GM23248 (cell line): ENCODE data around the gene NCBP1. TPM values are rescaled to one million over a fixed set of nuclear protein-coding genes. Genes with fewer than 3 reads are reported as not detected.

ENCODE experiments used
- DNase-seq: peaks from one replicate; pipeline ENCODE4 v3.0.0-alpha.2; 2015
- H2AFZ ChIP-seq: fragments of 200-600 bp; sonication (generic); 2 replicates; pipeline ENCODE4 v1.6.1; 2016; ENCODE audit warnings: antibody characterized with exemption
- H3F3A ChIP-seq: fragments of 200-600 bp; sonication (generic); 2 replicates; pipeline ENCODE4 v1.6.1; 2016; ENCODE audit warnings: mild to moderate bottlenecking, antibody characterized with exemption, mixed run types; ENCODE audit not compliant: insufficient read depth
- H3K27ac ChIP-seq: fragments of 200-600 bp; sonication (generic); 2 replicates; pipeline ENCODE4 v1.5.1; 2016; ENCODE audit warnings: mild to moderate bottlenecking
- H3K27me3 ChIP-seq: fragments of 200-600 bp; sonication (generic); replicated peaks from 2 replicates; pipeline ENCODE4 v1.6.1; 2016; ENCODE audit warnings: mild to moderate bottlenecking; ENCODE audit not compliant: insufficient read depth
- H3K36me3 ChIP-seq: fragments of 200-600 bp; sonication (generic); 2 replicates; pipeline ENCODE4 v1.6.1; 2016; ENCODE audit warnings: low read depth, mild to moderate bottlenecking
- H3K4me1 ChIP-seq: fragments of 200-600 bp; sonication (generic); 2 replicates; pipeline ENCODE4 v1.6.1; 2016; ENCODE audit warnings: mild to moderate bottlenecking; ENCODE audit not compliant: insufficient read depth
- H3K4me2 ChIP-seq: fragments of 200-600 bp; sonication (generic); one replicate; pipeline ENCODE4 v1.6.1; 2016; ENCODE audit warnings: mild to moderate bottlenecking; ENCODE audit not compliant: unreplicated experiment
- H3K4me3 ChIP-seq: fragments of 200-600 bp; sonication (generic); 2 replicates; pipeline ENCODE4 v1.5.1; 2016; ENCODE audit warnings: mild to moderate bottlenecking
- H3K79me2 ChIP-seq: fragments of 200-600 bp; sonication (generic); 2 replicates; pipeline ENCODE4 v1.6.1; 2016; ENCODE audit warnings: mild to moderate bottlenecking; ENCODE audit not compliant: insufficient read depth
- H3K9ac ChIP-seq: fragments of 200-600 bp; sonication (generic); 2 replicates; pipeline ENCODE4 v1.6.1; 2016; ENCODE audit warnings: mild to moderate bottlenecking
- H3K9me2 ChIP-seq: fragments of 200-600 bp; sonication (generic); 2 replicates; pipeline ENCODE4 v1.6.1; 2016; ENCODE audit warnings: mixed run types, mild to moderate bottlenecking, moderate library complexity; ENCODE audit not compliant: insufficient read depth
- H3K9me3 ChIP-seq: fragments of 200-600 bp; sonication (generic); one replicate; pipeline ENCODE4 v1.6.1; 2017; ENCODE audit warnings: low read depth
- H4K20me1 ChIP-seq: fragments of 200-600 bp; sonication (generic); 2 replicates; pipeline ENCODE4 v1.6.0; 2016; ENCODE audit not compliant: insufficient read depth
- EZH2 ChIP-seq: fragments of 200-600 bp; sonication (generic); IDR thresholded peaks from 2 replicates; pipeline ENCODE4 v1.6.1; 2018; ENCODE audit warnings: antibody characterized with exemption, mild to moderate bottlenecking; ENCODE audit not compliant: insufficient read depth, poor library complexity, severe bottlenecking
- EZH2phosphoT487 ChIP-seq: fragments of 200-600 bp; sonication (generic); IDR thresholded peaks from 2 replicates; pipeline ENCODE4 v1.6.1; 2018; ENCODE audit warnings: antibody characterized with exemption, moderate library complexity, mild to moderate bottlenecking, low read depth; ENCODE audit not compliant: insufficient read depth
- WGBS, 2 experiments: methylation state at CpG; one replicate each; pipeline ENCODE4 v1.1.6; 2015 to 2017; ENCODE audit warnings: low lambda C conversion rate in 2 of 2, low coverage in 1 of 2; ENCODE audit errors: missing lambda C conversion rate in 2 of 2; 5-methylcytosine and 5-hydroxymethylcytosine counted together
- in situ Hi-C: fragments of 300-500 bp; cut with MboI; formaldehyde crosslinking; loops from 2 replicates; pipeline ENCODE4 v1.15.0; 2020
- polyA plus RNA-seq: library from polyadenylated mRNA; unstranded; fragments of >200 nt; fragmentation: Nextera tagmentation; extraction: Ambion mirVana; gene quantifications from 2 replicates; pipeline ENCODE4 v1.2.1, GENCODE V29; 2016
- total RNA-seq: library from RNA; depleted of rRNA; stranded (reverse); fragments of >200 nt; shearing (Covaris generic); gene quantifications from 2 replicates; pipeline ENCODE4 v1.2.3, GENCODE V29; 2014

Gene NCBP1
- total and polyA plus RNA-seq, 2 experiments from 2014 or later = 28.1 to 31.8 TPM

GRCh38 chr9:97665742-97666141, 32.1 kb downstream of the NCBP1 start:
- DNase-seq = no peak
- Histone ChIP-seq H3K4me2 (no peak overlapping the region), H4K20me1 (no peaks in the 10 kb centered on the region), H3K4me3 (no peak overlapping the region), H3K4me1 (no peaks in the 10 kb centered on the region), H3K9me2 (no peaks in the 10 kb centered on the region), H2AFZ (no peak overlapping the region), H3F3A (peaks cover 26% of the 10 kb centered on the region), H3K79me2 (peaks cover 12% of the 10 kb centered on the region; the same call in 1 of the 2 replicates), H3K27me3 (no peaks in the 10 kb centered on the region), H3K9ac (no peak overlapping the region), H3K9me3 (no peaks in the 10 kb centered on the region), H3K36me3 (peaks cover 92% of the 10 kb centered on the region), H3K27ac (no peak overlapping the region)
- WGBS, 2 experiments = 98 to 100% methylated on average over 3 of the region's 3 CpGs
- TF ChIP-seq EZH2 (no peak), EZH2phosphoT487 (no peak)
- in situ Hi-C loops = no loop called here

- H3K4me1 ChIP-seq = no peaks in the 10 kb centered on the region
- no peak overlapping the region for H2AFZ ChIP-seq
- WGBS, 2 experiments = 80 to 88% methylated on average over 5 of the region's 5 CpGs
- H3K4me2 ChIP-seq = no peak overlapping the region
- no peak for TF ChIP-seq EZH2
- TF ChIP-seq EZH2phosphoT487 = no peak
- H3K4me3 ChIP-seq = no peak overlapping the region
- no peaks in the 10 kb centered on the region for H3K9me3 ChIP-seq
- peaks cover 92% of the 10 kb centered on the region for H3K36me3 ChIP-seq
- peaks cover 35% of the 10 kb centered on the region for H3F3A ChIP-seq
- DNase-seq = no peak
- H3K9ac ChIP-seq = no peak overlapping the region
- no peaks in the 10 kb centered on the region for H3K27me3 ChIP-seq
- H3K79me2 ChIP-seq = peaks cover 3% of the 10 kb centered on the region; the same call in 1 of the 2 replicates
- no peak overlapping the region for H3K27ac ChIP-seq
- H4K20me1 ChIP-seq = no peaks in the 10 kb centered on the region
- in situ Hi-C loops = no loop called here
- H3K9me2 ChIP-seq = no peaks in the 10 kb centered on the region
Observed at GRCh38 chr9:97666907-97667686, 33.5 kb downstream of the NCBP1 start.

DNA sequence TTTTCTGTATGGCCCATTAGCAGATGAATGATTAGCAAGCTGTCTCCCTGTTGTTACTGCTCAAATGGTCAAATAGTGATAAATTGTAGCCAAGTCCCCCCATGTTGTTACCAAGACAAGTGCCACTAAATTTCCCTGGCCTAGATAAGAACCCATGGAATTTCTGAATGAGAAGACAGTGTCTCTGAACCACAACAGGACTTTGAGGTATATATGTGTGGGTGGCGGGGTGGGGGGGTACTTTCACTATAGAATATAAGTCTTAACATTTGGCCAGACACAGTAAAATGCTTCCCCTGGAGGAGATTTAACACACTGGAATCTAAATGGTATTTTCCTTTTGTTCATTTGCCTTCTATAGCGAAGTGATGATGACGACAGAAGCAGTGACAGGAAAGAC, 34.9 kb downstream of the NCBP1 start:
- H3K9me3 ChIP-seq = no peaks in the 10 kb centered on the region
- H3K36me3 ChIP-seq = peaks cover 93% of the 10 kb centered on the region
- H3K4me2 ChIP-seq = no peak overlapping the region
- 96 to 97% methylated on average over 3 of the region's 3 CpGs for WGBS, 2 experiments
- H3K9me2 ChIP-seq = no peaks in the 10 kb centered on the region
- H4K20me1 ChIP-seq = no peaks in the 10 kb centered on the region
- TF ChIP-seq EZH2phosphoT487 (no peak), EZH2 (no peak)
- H3K79me2 ChIP-seq = no peaks in the 10 kb centered on the region
- peaks cover 35% of the 10 kb centered on the region for H3F3A ChIP-seq
- H3K4me3 ChIP-seq = no peak overlapping the region
- DNase-seq = no peak
- H3K27me3 ChIP-seq = no peaks in the 10 kb centered on the region
- H2AFZ ChIP-seq = no peak overlapping the region
- H3K4me1 ChIP-seq = no peaks in the 10 kb centered on the region
- no peak overlapping the region for H3K9ac ChIP-seq
- in situ Hi-C loops = no loop called here
- no peak overlapping the region for H3K27ac ChIP-seq

DNA sequence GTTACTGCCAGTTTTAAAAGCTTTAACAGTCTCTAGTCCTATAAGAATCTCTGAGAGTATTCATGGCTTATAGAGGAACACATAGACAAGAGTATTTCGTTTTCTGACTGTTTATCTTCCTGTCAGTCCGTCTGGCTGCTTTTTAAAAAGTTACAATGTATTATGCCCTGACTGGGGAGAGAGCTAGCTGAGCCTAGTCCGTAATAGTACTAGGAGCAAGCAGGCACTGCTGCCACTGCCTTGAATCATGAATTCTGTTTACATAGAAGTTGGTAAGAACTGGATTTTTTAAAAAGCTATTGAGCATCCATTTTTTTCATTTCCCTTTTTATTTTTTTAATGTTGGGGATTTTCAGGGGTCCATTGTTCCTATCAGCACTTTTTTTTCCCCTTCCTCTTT, 37.0 kb downstream of the NCBP1 start:
- Histone ChIP-seq H3K4me2 (no peak overlapping the region), H3F3A (peaks cover 35% of the 10 kb centered on the region), H3K27me3 (no peaks in the 10 kb centered on the region), H3K9me2 (no peaks in the 10 kb centered on the region), H3K79me2 (no peaks in the 10 kb centered on the region), H2AFZ (no peak overlapping the region), H3K4me1 (no peaks in the 10 kb centered on the region), H3K9ac (no peak overlapping the region), H3K36me3 (peaks cover 94% of the 10 kb centered on the region), H4K20me1 (no peaks in the 10 kb centered on the region), H3K9me3 (no peaks in the 10 kb centered on the region), H3K27ac (no peak overlapping the region), H3K4me3 (no peak overlapping the region)
- no peak for TF ChIP-seq EZH2
- TF ChIP-seq EZH2phosphoT487 = no peak
- WGBS, 2 experiments = 87 to 89% methylated on average over 3 of the region's 3 CpGs
- DNase-seq = no peak
- in situ Hi-C loops = no loop called here
